MM.1S (cell line): ENCODE data around the gene CCL19.

ENCODE experiments used
- EZH2phosphoT487 ChIP-seq: fragments of 300-600 bp; sonication (generic); IDR thresholded peaks from 2 replicates; pipeline ENCODE4 v1.6.1; 2018; ENCODE audit warnings: antibody characterized with exemption, low read length
- TF ChIP-seq, protein P1 (sequence below): fragments of 300-600 bp; sonication (generic); IDR thresholded peaks from 2 replicates; pipeline ENCODE4 v1.5.1; 2016; ENCODE audit warnings: antibody characterized with exemption, low read length, mixed read lengths

DNA sequence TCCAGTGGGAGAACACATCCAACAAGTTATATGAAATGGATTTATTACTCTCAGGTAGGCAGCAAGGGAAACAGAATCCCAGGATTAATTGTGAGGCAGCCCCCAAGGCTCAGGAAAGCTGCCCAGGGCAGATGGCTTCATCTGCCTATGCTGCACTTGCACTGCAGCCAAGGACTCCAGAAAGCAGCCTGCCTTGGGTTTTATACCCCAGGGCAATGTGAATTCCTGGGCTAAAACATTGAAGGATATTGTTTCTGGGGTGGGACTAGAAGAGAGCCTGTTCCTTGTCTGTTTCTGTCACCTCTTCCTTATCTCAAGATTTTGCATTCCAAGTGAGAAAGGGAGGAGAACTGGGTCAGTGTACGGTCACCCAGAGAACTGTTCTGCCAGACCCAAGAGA is 19.8 kb downstream of the CCL19 start:
- TF ChIP-seq, protein P1, sequence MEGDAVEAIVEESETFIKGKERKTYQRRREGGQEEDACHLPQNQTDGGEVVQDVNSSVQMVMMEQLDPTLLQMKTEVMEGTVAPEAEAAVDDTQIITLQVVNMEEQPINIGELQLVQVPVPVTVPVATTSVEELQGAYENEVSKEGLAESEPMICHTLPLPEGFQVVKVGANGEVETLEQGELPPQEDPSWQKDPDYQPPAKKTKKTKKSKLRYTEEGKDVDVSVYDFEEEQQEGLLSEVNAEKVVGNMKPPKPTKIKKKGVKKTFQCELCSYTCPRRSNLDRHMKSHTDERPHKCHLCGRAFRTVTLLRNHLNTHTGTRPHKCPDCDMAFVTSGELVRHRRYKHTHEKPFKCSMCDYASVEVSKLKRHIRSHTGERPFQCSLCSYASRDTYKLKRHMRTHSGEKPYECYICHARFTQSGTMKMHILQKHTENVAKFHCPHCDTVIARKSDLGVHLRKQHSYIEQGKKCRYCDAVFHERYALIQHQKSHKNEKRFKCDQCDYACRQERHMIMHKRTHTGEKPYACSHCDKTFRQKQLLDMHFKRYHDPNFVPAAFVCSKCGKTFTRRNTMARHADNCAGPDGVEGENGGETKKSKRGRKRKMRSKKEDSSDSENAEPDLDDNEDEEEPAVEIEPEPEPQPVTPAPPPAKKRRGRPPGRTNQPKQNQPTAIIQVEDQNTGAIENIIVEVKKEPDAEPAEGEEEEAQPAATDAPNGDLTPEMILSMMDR: no peak
- TF ChIP-seq EZH2phosphoT487: no peak
